Osteocyte (in vitro differentiated cells): ENCODE data around the gene C2CD5. TPM values are rescaled to one million over a fixed set of nuclear protein-coding genes. Genes with fewer than 3 reads are reported as not detected.

Source experiments
- DNase-seq: peaks from one replicate; pipeline ENCODE4 v3.0.0; 2021; ENCODE audit warnings: mixed read lengths; ENCODE audit not compliant: unreplicated experiment; ENCODE audit errors: extremely low spot score
- H3K27ac Mint-ChIP-seq: one replicate; pipeline ENCODE4 v1.8.0; 2021; ENCODE audit warnings: mild to moderate bottlenecking, mixed read lengths; ENCODE audit not compliant: unreplicated experiment
- H3K27me3 Mint-ChIP-seq: one replicate; pipeline ENCODE4 v1.8.0; 2021; ENCODE audit warnings: mixed read lengths; ENCODE audit not compliant: unreplicated experiment
- H3K36me3 Mint-ChIP-seq: one replicate; pipeline ENCODE4 v1.8.0; 2021; ENCODE audit warnings: mixed read lengths; ENCODE audit not compliant: unreplicated experiment
- H3K4me1 Mint-ChIP-seq: one replicate; pipeline ENCODE4 v1.8.0; 2021; ENCODE audit warnings: mixed read lengths; ENCODE audit not compliant: unreplicated experiment
- H3K4me3 Mint-ChIP-seq: one replicate; pipeline ENCODE4 v1.8.0; 2021; ENCODE audit warnings: mild to moderate bottlenecking, moderate library complexity, mixed read lengths; ENCODE audit not compliant: unreplicated experiment
- H3K9me3 Mint-ChIP-seq: one replicate; pipeline ENCODE4 v1.8.0; 2021; ENCODE audit warnings: mixed read lengths; ENCODE audit not compliant: unreplicated experiment
- CTCF ChIP-seq: fragments of 200-600 bp; sonication (generic); IDR thresholded peaks from 2 replicates; pipeline ENCODE4 v1.5.0; 2021; ENCODE audit warnings: antibody characterized with exemption, mild to moderate bottlenecking, moderate library complexity
- total RNA-seq: library from RNA; stranded (reverse); gene quantifications from 2 replicates; pipeline ENCODE4 v1.2.1, GENCODE V29; 2021

C2CD5 gene
- total RNA-seq, 1 donor from 2014 or later = 38.6 TPM

GRCh38 chr12:22576473-22576872 is 32.1 kb upstream of the C2CD5 start:
- no peak overlapping the region for H3K4me3 Mint-ChIP-seq
- H3K9me3 Mint-ChIP-seq = no peaks in the 10 kb centered on the region
- DNase-seq = no peak
- no peak overlapping the region for H3K27ac Mint-ChIP-seq
- H3K36me3 Mint-ChIP-seq = no peaks in the 10 kb centered on the region
- no peaks in the 10 kb centered on the region for H3K4me1 Mint-ChIP-seq
- no peaks in the 10 kb centered on the region for H3K27me3 Mint-ChIP-seq
- TF ChIP-seq CTCF = no peak

DNA sequence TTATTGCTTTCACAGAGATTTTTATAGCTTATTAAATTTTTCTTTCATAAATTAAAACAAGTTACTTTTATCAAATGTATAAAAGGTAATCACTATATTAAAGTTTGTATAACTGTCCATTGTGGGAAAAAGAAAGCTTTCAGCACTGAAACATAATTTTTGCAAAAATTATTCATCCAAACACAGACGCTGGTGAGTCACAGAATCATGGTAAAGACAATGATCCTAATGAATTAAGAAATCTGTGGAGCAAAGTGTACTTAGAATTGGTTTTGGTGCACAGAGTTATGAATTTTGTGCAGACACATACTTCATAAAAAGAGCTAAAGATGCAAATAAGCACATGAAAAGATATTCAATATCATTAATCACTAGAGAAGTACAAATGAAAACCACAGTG is 31.7 kb upstream of the C2CD5 start:
- Mint-ChIP-seq H3K4me3 (no peak overlapping the region), H3K27me3 (no peaks in the 10 kb centered on the region), H3K4me1 (no peaks in the 10 kb centered on the region), H3K27ac (no peak overlapping the region), H3K36me3 (no peaks in the 10 kb centered on the region), H3K9me3 (no peaks in the 10 kb centered on the region)
- no peak for TF ChIP-seq CTCF
- no peak for DNase-seq

- H3K27me3 Mint-ChIP-seq = no peaks in the 10 kb centered on the region
- no peaks in the 10 kb centered on the region for H3K9me3 Mint-ChIP-seq
- no peak for TF ChIP-seq CTCF
- no peak overlapping the region for H3K27ac Mint-ChIP-seq
- no peaks in the 10 kb centered on the region for H3K4me1 Mint-ChIP-seq
- DNase-seq = no peak
- H3K36me3 Mint-ChIP-seq = no peaks in the 10 kb centered on the region
- H3K4me3 Mint-ChIP-seq = no peak overlapping the region
These were observed 30.6 kb upstream of the C2CD5 start for GRCh38 chr12:22574921-22575320.

GRCh38 chr12:22573181-22573580 is 28.8 kb upstream of the C2CD5 start:
- H3K9me3 Mint-ChIP-seq = no peaks in the 10 kb centered on the region
- DNase-seq = no peak
- H3K27me3 Mint-ChIP-seq = no peaks in the 10 kb centered on the region
- no peak for TF ChIP-seq CTCF
- H3K36me3 Mint-ChIP-seq = no peaks in the 10 kb centered on the region
- no peak overlapping the region for H3K27ac Mint-ChIP-seq
- no peak overlapping the region for H3K4me3 Mint-ChIP-seq
- H3K4me1 Mint-ChIP-seq = no peaks in the 10 kb centered on the region

- H3K27me3 Mint-ChIP-seq = no peaks in the 10 kb centered on the region
- H3K4me1 Mint-ChIP-seq = no peaks in the 10 kb centered on the region
- H3K27ac Mint-ChIP-seq = no peak overlapping the region
- DNase-seq = no peak
- H3K36me3 Mint-ChIP-seq = no peaks in the 10 kb centered on the region
- no peaks in the 10 kb centered on the region for H3K9me3 Mint-ChIP-seq
- no peak overlapping the region for H3K4me3 Mint-ChIP-seq
- no peak for TF ChIP-seq CTCF
These were observed 24.9 kb upstream of the C2CD5 start for GRCh38 chr12:22569253-22569652.
